Measurements from ENCODE around the gene WDFY3.

DNA sequence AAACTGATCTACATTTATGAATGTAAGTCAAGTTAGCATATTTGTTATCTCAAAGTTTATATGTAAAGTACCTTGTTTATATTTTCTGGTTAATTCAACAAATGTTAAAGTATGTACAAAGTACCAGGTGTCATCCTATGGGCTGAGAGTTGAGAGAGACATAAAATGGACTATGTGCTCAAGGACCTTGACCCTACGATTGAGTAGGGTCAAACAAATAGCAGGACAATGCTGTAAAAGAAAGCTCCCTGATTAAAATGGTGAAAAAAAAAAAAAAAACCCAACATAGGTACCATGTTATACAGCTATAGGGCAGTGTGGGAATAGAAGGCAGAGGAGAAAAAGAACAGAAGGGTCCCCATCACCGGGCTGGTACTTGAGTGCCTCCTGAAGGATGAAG, 260.2 kb downstream of the WDFY3 start:
- TF ChIP-seq, protein P1, sequence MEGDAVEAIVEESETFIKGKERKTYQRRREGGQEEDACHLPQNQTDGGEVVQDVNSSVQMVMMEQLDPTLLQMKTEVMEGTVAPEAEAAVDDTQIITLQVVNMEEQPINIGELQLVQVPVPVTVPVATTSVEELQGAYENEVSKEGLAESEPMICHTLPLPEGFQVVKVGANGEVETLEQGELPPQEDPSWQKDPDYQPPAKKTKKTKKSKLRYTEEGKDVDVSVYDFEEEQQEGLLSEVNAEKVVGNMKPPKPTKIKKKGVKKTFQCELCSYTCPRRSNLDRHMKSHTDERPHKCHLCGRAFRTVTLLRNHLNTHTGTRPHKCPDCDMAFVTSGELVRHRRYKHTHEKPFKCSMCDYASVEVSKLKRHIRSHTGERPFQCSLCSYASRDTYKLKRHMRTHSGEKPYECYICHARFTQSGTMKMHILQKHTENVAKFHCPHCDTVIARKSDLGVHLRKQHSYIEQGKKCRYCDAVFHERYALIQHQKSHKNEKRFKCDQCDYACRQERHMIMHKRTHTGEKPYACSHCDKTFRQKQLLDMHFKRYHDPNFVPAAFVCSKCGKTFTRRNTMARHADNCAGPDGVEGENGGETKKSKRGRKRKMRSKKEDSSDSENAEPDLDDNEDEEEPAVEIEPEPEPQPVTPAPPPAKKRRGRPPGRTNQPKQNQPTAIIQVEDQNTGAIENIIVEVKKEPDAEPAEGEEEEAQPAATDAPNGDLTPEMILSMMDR (IDR thresholded peaks at IDR 0.05), result no peak
- TF ChIP-seq POLR2A (IDR thresholded peaks at IDR 0.05), result no peak

All from testis (tissue), 2 donors.